HG03196 (cell line): ENCODE data around the gene AUP1.

ENCODE experiments used
- ATAC-seq: cut with Tn5 transposase; IDR thresholded peaks from one replicate; pipeline ENCODE4 v1.9.1; 2021; ENCODE audit not compliant: unreplicated experiment

Gene AUP1

DNA sequence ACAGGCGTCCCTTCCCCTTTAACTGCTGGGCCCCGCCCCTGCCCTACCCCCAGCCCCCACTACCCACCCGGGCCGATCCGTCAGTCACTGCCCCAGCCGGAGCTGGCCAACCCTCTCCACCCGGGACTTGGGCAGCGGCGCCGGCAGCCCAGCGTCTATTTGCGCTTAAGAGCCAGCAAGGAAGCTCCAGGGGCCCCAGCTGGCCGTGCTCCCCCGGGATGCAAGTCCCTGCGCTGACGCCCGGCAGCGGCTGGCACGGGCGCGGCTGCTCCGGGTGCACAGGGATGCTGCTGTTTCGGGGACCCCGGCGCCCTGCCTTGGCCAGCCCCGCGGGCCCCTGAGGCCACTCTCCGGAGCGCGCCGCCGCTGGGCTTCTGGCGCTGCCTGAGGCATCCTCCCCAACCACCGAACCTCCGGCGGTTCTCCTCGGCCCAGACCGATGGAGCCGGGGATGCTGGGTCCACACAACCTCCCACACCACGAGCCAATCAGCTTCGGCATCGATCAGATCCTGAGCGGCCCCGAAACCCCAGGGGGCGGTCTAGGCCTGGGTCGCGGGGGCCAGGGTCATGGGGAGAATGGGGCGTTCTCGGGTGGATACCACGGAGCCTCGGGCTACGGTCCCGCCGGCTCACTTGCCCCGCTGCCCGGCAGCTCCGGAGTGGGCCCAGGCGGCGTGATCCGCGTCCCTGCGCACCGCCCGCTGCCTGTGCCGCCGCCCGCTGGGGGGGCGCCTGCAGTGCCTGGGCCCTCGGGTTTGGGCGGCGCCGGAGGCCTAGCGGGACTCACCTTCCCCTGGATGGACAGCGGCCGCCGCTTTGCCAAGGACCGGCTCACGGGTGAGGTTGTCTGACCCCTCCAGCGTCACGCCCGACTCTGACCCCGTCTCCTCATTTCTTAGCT, 14.9 kb downstream of the AUP1 start, which contains the start of gene TLX2:
TSS of gene TLX2 (plus strand) at position 83 of the 903 bp plus-strand sequence. CDS start at position 440, 357 bp downstream.
- ATAC-seq = no peak

GRCh38 chr2:74513605-74514367, 15.7 kb downstream of the AUP1 start:
- ATAC-seq = no peak

DNA sequence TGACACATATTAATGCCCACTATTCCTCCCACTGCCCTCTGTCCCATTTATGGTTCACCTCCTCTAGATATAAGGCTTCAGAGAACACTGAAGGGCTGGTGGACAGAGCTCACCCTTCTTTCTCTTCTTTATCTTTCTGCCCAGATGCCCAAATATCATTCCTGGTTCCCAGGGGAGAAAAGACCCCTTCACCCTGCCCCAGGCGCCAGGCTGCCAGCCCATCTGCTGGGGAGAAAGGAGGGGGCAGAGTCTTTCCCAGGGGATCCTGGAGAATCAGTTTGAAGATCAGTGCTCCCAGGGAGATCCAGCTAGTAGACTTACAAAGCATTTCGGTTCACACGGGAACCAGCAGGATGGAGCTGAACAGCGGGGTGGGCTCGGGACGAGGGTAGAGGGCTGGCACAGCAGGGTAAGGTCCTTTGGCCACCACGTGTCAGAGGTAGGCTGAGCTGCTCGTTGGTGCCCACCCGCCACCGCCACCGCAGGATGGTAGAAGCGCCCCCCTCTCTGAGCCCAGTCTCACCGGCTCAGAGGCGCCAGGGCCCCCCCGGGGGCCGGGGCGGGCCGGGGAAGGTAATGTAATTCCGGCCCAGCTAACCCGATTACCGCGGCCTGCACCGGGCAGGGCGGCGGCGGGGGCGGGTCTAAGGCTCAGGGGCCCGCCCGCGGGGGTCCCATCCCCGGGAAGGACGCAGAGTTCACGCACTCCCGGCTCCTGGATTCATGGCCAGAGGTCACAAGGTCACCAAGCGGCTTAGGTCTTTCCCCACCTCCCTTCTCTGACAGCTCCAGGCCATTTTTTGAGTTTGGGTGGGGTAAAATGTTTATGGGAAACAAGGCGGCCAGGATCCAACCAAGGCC, 16.5 kb downstream of the AUP1 start:
- ATAC-seq = no peak

GRCh38 chr2:74511104-74511989, 18.2 kb downstream of the AUP1 start:
- ATAC-seq = no peak

DNA sequence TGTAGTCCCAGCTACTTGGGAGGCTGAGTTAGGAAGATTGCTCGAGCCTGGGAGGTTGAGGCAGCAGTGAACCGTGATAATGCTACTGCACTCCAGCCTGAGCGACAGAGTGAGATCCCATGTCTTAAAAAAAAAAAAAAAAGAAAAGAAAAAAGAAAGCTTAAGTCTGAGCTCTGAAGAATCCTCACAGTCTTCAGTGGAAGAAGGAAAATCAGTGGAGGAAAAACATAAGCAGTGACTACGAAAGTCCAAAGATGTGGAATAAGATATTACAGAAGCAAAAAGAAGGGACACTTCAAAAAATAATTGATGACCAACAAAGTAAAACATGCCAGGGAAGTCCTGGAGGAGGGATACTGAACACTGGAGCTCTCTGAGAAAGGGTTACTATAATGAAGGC, 19.2 kb downstream of the AUP1 start:
- ATAC-seq = no peak

DNA sequence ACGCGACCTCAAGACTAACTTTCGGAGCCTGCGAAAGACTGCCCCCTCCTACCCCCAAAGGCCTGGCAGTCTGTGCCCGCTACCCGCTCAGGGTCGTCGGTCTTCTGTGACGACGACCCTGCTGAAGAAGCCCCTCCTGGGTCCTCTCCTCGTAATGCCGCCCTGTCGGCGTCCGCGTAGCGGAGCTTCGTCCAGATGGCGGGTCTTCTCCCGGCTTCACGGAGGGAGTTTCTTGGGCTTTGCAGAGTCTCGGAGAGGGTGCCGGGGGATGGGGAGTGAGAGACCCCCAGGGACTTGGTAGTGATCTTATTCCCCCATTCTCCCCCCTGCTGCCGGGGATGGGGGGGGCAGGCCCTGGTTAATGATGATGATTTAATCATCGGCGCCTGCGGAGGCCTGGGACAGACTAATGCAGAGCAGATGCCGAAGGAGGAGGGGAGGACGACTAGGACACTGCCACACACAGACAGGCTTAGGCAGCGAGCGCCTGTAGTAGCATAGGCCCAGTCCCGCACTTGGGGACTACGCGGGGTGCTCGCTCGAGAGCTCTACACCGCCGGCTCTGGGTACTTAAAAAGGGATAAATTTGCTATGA, 21.5 kb downstream of the AUP1 start:
- peak; percentile 3 for ATAC-seq

DNA sequence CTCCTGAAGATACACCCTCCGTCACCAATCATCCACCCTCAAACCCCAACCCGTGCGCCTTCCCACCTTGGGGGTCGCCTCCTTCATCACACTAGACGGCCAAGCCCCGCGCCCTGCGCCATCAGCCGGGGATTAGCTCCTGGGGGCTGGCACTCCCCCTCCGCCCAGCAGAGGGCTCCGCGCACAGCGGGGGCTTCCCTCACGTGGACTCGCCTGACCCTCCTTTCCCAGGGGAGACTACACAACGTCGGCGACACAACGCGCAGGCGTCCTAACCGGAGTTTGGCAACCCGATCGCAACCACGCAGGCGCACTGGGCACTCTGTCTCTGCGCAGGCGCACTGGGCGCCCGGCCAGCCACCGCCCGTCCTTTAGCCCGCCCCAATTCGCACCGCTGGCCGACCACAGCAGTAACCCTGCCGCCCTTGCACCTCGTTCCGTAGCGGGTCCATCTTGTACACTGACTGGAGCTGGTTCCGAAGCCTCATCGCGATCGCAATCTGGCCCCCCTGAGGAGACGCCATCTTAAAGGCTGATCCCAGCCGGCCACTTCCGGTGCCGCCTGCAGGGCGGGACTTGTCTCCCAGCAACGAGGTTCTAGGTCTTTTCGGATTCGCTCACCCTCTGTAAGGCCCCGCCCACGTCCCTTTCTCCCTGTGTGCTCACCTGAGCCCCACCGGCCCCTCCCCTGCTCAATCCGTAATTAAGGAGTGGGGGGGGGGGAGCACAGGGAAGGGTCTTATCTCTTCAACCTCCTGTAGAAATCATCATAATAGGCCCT, 22.2 kb downstream of the AUP1 start, which contains the start of gene PCGF1:
TSS of gene PCGF1 (minus strand) at position 551 of the 781 bp plus-strand sequence. CDS start at position 524, 27 bp downstream.
- peak; percentile 75 for ATAC-seq

GRCh38 chr2:74505448-74506246, 23.9 kb downstream of the AUP1 start:
- ATAC-seq = no peak

DNA sequence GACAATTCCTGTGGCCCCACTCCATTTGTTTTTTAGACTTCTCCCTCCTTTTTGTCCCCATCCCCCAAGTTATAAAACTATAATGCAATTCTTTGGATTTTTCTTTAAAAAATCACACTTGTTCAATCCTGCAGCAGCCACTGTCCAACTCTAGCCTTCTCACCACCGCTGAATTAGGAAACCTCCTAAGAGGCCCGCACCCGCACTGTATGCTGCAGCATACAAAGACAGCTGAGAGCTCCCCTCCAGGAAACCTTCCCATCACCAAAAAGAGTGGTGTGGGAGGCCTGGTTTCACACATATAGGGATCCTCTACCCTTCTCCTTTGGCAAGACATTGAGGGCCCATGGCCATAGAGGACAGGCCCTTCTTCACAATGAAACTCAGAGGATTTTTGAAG, 24.9 kb downstream of the AUP1 start:
- ATAC-seq = no peak

DNA sequence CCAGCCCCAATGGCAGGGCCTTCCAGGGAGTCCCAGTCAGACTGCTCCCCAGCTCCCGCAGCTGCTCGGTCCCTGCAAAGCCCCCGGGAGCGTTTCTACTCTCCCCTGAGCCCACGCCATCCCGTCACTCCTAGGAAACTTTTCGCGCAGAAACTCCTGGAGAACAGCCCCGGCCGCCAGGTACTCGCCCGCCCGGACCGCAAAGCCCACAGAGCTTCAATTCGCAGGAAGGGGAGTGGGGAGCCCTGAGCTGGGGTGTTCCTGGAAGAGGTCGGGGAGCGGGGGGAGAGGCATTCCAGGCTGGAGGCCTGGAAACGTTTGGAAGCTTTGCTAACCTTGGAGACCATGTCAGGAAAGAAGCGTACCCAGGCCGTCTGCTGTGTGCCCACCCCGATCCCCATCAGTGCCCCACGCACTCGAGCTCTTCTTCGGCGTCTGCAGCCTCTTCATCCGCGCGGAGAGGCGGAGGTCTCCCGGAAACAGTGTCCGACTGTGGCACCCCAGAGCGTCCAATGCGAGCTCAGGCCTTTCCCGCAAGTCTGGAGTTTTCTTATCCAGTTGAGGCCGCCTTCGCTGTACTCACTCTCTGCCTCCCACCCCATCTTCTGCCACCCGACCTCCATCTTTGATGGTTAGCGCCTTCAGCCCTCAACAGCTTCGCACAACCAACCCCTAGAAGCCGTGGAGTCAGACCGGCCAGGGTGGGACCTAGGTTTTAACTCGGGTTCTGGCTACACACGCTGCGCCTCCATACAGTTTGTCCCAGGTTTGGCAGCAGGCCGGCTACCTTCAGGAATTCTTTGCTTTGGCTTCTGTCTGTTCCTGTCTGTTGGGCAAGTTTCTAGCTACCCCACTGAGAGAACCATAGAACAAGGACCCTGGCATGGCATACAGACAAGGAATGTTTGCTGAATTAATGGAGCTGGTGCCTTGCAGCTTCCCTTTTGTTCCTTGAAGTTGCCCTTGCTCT, 25.7 kb downstream of the AUP1 start:
- ATAC-seq = no peak

DNA sequence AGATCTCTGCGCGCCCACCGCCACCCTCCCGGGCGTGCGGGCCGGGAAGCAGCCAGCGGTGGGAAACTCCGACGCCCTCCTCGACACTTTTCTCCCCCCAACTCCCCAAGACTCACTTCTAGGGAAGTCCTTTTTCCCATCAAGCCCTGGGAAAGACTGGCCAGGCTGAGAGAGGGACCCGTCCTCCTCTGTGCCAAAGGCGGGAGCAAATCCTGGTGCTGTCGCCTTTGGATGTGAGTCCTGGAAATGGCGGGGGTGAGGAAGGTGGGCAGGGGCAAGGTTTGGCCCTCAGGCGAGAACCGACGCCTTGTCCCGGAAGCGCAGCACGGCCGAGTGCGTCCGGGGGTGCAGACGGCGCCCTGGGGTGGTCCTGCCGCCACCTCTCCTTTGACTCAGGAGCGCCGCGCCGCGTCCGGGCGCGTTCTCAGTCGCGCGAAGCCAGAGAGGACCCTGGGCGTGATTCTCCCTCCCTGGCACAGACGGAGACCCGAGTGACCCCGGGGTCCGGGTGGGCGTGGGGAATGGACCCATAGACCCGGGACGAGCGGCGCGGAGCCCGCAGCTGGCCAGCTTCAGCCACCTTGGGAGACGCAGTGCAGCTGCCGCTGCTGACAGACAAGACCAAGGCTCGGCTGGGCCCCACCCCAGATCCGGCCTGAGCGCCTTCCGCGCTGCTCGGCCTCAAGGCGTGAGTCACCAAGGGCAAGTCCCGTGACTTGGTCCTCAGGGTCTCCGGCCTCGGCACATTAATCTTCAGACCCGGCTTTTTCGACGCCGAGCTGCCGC, 26.6 kb downstream of the AUP1 start:
- ATAC-seq = peak; percentile 33

- ATAC-seq = no peak
Observed at GRCh38 chr2:74502147-74502719, 27.3 kb downstream of the AUP1 start.

DNA sequence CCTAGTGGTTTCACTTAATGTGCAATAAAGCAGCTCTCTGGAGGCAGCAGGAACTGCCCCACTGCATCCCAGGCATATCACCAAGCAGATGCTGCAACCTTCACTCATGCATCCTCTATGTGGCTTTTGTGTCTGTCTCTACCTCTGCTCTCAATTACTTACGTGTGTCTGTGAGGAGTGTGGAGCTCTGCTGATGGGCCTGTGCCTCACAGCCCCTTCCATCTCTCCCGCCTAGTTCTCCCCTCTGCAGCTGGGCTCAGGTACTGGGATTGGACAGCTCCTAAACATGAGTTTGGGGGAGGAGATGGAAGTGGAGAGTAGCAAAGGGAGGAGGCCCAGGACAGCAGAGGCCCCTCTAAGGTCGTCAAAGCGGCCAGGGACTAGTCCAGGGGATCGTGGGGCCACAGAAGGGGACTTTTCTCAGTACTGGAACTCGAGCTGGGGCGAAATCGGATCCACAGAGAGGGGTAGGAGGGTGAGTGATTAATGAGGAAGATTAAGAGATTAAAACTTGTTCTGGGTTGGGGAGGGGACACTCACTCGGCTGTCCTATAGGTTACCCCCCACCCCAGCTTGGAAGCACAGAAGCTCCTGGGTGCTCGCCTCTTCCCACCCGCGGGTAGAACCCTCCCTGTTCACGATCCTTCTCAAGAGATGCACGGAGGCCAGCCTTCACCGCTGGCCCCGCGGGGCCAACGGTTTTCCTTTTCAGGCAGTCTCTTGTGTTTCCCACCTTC, 28.0 kb downstream of the AUP1 start:
- no peak for ATAC-seq

GRCh38 chr2:74500578-74500946, 28.9 kb downstream of the AUP1 start:
- no peak for ATAC-seq

- ATAC-seq = no peak
Observed at GRCh38 chr2:74499940-74500577, 29.4 kb downstream of the AUP1 start.
